ENCODE measurements around the gene RAB37.

The RAB37 gene

GRCh38 chr17:74769266-74769855, 32.3 kb downstream of the RAB37 start:
- no peak for TF ChIP-seq CTCF (IDR thresholded peaks at IDR 0.05; ENCODE audit: extremely low read depth, missing control alignments)
- no peak for DNase-seq (ENCODE audit: low spot score)

GRCh38 chr17:74769856-74770497, 32.9 kb downstream of the RAB37 start:
- no peak for TF ChIP-seq CTCF (IDR thresholded peaks at IDR 0.05; ENCODE audit: extremely low read depth, missing control alignments)
- no peak for DNase-seq (ENCODE audit: low spot score)

GRCh38 chr17:74770498-74771318, 33.7 kb downstream of the RAB37 start:
- DNase-seq (ENCODE audit: low spot score) = peak; percentile 76
- TF ChIP-seq CTCF (IDR thresholded peaks at IDR 0.05; ENCODE audit: extremely low read depth, missing control alignments) = peak; percentile 96

- no peak for DNase-seq (ENCODE audit: low spot score)
- TF ChIP-seq CTCF (IDR thresholded peaks at IDR 0.05; ENCODE audit: extremely low read depth, missing control alignments) = no peak
Observed at GRCh38 chr17:74771319-74771914, 34.4 kb downstream of the RAB37 start.

- DNase-seq (ENCODE audit: low spot score) = no peak
- no peak for TF ChIP-seq CTCF (IDR thresholded peaks at IDR 0.05; ENCODE audit: extremely low read depth, missing control alignments)
Observed at GRCh38 chr17:74772053-74772452, 35.0 kb downstream of the RAB37 start.

GRCh38 chr17:74773414-74773813, 36.4 kb downstream of the RAB37 start:
- no peak for TF ChIP-seq CTCF (IDR thresholded peaks at IDR 0.05; ENCODE audit: extremely low read depth, missing control alignments)
- no peak for DNase-seq (ENCODE audit: low spot score)

- TF ChIP-seq CTCF (IDR thresholded peaks at IDR 0.05; ENCODE audit: extremely low read depth, missing control alignments) = no peak
- DNase-seq (ENCODE audit: low spot score) = no peak
Observed at GRCh38 chr17:74773871-74774286, 36.8 kb downstream of the RAB37 start.
